ENCODE measurements around the gene PRIM1.
"Not testable (repeated sequence)": the region's sequence is repeated elsewhere in the genome, so short reads cannot be mapped to it uniquely, and the experiment has no call there.

Gene PRIM1

DNA sequence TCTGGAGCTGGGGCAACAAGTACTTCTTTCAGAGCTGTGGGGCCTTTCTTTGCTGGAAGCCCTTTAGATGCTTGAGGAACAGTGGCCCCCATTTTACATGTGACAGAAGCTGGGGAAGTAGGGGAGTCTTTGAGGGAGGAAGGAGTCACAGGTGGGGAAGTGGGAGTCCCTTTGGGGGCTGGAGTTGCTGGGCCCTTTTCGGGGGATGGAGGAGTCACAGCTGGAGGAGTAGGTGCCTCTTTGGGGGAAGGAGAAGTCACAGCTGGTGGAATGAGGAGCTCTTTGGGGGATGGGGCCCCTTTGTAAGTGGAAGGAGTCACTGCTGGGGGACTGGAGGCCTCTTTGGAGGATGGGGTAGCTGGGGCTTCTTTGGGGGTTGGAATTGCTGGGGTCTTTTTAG, 35.7 kb downstream of the PRIM1 start:
- no peak for DNase-seq

DNA sequence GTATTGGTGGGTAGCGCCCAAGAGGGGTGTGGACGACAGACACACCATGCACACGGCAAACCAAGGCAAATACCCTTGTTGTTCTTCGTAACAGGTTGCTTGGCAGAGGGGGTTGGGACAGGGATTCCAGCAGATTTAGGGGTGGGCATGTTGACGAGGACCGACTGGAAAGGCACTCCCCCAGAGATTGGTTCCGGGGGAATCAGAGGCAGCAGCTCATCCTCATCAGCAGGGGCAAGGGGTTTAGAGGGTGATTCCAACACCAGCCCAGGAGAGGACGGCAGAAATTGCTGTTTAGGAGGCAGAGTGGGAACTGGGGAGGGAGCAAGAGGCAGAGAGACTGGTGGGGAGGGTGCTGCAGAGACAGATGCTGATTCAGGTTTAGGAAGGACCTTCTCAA, 36.3 kb downstream of the PRIM1 start:
- DNase-seq = no peak

DNA sequence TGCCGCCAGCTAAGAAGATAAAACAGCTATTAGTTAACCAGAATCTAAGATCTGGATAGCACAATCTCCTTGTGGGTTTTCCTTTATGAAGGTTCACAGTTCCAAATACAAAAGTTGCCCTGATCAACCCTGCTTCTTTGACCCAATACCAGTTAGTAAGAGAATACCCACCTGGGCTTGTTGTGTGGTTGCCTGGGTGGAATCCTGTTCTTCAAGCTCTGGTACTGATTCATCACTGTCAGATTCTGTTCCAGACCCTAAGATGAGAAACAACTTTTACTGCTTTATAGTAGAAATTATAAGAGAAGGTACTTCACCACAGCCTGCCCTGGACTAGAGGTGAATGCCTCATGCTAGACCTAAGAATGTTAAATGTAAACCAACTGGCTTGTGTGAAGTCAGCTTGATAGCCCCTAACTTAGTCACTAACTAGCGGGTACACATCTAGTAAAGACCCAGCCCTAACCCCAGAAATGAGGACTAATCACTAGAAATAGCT, 37.6 kb downstream of the PRIM1 start:
- no peak for DNase-seq

DNA sequence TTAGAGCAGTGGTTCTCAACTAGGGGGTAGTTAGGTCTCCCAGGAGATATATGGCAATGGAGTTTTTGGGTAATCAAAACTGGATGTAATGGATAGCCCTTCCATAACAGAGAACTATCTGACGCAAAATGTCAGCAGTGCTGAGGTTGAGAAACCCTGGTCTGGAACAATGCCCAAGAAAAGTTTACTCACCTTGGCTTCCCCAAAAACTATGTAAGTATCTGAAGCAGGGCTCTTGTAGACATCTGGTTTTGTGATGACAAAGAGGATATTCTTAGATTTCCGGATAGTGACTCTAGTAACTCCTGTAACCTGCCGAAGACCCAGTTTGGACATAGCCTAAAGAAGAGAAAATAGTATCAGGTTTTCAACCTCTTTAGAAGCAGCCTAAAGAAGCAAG, 38.8 kb downstream of the PRIM1 start:
- DNase-seq = no peak

DNA sequence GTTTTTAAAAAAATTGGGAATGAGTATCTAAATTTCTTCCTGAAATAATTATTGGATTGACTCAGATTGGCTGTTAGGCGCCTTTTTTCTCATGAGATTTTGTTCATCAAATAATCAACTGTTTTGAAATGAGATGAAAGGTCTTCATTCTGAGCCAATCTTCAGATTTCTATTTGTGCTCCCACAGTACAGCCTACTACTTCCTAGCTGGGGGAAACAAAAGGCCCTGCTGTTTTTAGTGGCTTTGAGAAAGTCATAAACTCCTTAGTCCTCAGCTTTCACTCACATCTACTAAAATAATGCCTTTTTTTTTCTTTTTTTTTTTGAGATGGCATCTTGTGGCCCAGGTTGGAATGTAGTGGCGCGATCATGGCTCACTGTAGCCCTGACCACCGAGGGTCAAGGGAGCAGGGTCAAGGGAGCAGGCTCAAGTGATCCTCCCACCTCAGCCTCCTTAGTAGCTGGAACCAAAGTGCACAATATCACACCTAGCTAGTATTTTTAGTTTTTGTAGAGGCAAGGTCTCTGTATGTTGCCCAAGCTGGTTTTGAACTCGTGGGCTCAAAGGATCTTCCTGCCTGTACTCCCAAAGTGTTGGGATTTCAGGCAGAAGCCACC, 42.3 kb downstream of the PRIM1 start:
- DNase-seq = no peak

DNA sequence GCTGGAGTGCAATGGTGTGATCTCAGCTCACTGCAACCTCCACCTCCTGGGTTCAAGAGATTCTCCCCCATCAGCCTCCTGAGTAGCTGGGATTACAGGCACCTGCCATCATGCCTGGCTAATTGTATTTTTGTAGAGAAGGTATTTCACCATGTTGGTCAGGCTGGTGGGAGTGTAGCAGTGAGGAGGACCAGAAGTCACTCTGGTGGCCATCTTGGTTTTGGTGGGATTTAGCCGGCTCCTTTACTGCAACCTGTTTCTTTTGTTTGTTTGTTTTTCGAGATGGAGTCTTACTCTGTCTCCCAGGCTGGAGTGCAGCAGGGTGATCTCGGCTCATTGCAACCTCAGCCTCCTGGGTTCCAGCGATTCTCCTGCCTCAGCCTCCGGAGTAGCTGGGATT, 47.6 kb downstream of the PRIM1 start:
- not testable (repeated sequence) for DNase-seq

DNA sequence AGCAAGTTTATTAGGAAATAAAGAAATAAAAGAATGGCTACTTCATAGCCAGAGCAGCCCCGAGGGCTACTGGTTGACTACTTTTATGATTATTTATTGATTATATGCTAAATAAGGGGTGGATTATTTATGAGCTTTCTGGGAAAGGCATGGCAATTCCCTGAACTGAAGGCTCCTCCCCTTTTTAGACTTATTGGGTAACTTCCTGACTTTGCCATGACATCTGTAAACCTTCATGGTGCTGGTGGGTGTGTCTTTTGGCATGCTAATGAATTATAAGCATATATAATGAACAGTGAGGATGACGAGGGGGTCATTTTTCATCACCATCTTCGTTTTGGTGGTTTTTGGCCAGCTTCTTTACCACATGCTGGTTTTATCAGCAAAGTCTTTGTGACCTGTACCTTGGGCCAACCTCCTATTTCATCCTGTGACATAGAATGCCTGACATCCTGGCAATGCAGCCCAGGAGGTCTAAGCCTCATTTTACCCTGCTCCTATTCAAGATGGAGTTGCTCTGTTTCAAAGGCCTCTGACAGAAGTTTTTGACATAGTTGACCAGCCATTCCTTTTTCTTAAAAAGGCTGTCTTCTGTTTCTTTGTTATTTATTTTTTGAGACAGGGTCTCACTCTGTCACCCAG, 53.0 kb downstream of the PRIM1 start:
- no peak for DNase-seq

DNA sequence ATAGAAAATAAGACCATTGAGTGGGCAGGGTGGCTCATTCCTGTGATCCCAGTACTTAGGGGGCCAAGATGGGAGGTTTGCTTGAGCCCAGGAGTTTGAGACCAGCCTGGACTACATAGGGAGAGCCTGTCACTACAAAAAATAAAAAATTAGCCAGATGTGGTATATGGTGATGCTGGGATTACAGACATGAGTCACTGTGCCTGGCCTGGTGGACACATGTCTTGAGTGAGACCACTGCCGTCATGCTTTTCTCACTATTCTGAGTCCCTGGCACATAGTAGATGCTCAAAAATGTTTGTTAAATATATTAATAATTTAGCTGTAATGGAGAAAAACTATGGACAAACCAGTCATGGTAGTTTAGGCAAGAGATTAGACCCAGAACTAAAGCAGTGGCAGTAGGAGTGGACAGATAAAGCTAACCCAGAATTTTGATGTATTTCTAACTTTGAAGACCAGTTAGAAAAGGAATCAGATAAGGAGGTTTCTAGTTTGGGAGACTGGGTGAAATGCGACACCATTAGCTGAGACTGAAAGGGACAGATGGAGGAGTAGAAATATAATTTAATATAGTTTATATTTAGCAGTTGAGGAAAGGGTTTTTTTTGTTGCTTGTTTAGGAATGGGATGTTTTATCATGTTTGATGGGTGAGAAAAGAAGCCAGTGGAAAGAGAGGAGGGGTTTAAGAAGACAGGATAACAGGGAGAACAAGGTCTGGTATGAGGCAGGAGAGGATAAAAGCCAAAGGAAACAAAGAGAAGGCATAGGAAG, 56.6 kb downstream of the PRIM1 start:
- no peak for DNase-seq

DNA sequence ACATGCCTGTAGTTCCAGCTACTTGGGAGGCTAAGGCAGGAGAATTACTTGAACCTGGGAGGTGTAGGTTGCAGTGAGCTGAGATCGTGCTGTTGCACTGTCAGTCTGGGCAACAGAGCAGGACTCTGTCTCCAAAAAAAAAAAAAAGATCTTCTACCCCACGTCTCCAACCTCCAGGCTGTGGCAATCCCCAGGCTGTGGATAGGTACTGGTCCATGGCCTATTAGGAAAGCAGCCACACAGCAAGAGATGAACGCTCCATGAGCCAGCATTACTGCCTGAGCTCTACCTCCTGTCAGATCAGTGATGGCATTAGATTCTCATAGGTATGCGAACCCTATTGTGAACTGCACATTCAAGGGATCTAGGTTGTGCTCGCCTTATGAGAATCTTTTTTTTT, 58.0 kb downstream of the PRIM1 start:
- no peak for DNase-seq

DNA sequence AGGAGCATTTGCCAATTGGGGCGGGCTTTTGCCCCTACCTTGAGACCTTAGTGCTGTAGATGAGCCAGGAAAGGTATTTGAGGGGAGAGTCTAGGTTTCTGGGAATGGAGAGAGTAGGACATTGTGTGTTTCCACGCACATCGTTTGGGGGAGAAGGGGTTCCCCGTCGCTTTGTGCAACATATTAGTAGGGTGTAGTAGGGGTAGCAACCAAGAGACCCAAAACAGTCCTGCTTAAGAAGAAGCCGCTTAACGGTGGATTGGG, 63.3 kb downstream of the PRIM1 start:
- no peak for DNase-seq

DNA sequence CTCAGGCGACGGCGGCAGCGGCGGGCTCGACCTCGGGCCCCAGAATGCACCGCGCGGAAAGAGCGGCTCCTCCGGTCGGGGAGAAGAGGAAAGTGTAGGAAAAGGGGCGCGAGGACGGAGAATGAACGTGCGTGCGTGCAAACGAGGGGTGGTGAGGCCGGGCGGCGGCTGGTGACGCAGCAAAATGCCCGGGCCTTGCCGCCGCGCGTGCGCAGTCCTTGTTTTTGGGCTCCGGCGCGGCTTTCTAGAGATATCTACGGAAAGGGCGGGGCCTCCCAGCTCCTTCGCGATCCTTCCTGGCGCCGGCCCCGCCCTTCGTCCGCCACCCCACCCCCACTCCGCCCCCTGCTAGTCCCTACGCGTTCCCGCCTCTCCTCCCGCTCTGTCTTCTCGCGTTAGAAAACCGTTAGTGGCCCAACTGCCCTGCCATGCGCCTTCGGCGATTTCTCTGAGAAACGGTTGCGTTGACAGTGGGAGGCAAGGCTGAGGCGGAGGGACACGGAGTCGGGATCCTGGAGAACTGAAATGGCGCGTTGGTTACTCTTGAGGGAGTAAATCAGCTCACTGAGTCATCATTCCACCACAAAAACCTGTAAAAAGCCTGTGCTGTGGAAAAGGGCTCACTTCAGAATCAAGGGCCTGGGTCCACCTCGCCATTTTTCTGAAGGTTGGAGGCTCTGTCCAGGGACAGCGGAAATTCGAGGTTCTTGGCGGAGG, 63.8 kb downstream of the PRIM1 start, which contains the start of gene PTGES3:
PTGES3 (minus strand) TSS at position 156 of the 717 bp plus-strand sequence. CDS start 285 bp downstream, outside the sequence.
- DNase-seq = peak; percentile 96

DNA sequence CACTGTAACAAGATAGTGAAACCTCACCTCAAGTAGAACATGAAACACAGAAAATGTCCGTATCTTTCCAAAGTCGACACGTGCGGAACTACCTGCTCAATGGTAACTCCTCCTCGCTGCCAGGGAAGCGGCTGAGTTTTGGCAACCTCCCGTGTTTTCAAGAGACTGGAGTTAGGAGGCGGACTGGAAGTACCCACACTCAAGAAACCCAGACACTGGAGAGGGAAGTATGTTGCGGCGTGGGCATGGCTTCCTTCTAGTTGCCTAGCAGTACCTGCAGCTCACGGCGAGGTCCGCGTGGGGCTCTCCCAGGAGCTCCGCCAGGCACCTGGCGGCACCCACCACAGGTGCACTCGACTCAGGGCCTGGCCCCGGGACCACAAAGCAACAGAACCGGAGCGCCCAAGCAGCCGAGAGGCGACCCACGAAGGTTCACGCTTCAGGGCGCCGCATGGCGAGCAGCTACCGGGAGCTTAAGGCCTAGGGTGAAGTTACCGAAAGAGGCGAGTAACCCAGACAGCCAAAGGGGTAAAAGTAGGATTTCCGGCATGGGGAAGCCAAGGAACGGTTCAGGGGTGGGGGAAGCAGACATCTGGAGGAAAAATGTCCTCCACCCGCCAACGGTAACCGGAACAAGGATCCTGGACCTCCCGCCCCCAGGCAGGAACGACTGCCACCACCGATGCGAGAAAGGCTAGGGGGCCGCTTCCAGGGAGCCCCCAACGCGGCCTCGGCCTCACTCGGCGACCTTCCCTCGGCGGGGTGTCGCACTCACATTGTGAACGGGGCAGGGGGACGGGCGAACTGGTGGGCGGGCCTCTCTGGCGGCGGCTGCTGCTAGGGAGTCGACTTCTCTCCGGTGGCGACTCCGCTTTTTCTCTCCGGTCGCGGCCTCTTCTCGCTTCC, 64.6 kb downstream of the PRIM1 start:
- no peak for DNase-seq

DNA sequence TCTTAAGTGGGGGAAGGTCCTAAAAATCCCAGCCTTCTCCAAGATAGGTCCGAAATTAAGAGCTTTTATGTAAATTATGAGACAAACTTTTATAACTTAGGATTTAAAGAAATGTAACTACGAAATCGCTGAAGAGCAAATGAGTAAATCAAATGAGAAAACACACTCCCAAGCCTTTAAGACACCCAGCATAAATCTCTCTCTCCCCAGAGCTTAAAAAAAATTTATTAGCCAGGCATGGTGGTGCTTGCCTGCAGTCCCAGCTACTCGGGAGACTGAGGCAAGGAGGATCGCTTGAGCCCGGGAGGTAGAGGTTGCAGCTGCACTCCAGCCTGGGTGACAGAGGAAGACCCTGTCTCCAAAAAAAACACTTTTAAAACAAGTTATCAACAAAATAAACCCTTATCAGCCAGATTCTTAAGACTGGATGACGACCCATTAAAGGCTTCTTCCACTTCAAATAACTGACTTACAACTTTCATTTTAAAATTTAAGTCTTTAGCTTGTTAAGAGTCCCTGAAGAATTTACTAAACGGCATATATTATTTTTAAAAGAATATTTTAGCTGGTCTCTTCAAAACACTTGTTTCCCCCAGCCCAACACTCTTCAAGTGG, 67.3 kb downstream of the PRIM1 start:
- no peak for DNase-seq

DNA sequence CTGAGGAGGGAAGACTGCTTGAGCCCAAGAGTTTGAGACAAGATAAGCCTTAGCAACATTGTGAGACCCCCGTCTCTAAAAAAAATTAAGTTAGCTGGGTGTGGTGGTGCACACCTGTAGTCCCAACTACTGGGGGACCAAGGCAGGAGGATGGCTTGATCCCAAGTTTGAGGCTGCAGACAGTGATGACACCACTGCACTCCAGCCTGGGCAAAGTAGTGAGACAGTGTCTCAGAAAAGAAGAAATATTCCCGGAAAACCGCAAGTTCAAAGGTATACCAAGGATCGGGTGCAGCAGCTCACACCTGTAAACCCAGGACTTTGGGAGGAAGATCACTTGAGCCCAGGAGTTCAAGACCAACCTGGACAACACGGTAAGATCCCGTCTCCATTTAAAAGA, 69.8 kb downstream of the PRIM1 start:
- no peak for DNase-seq
